Astrocyte (in vitro differentiated cells and primary cell): Measurements from ENCODE around the gene ENTHD1. TPM values are rescaled to one million over a fixed set of nuclear protein-coding genes. Genes with fewer than 3 reads are reported as not detected.
"Not testable (repeated sequence)": the region's sequence is repeated elsewhere in the genome, so short reads cannot be mapped to it uniquely, and the experiment has no call there.

ENCODE experiments used
- DNase-seq: peaks from one replicate; pipeline ENCODE4 v3.0.0-alpha.2; 2010; ENCODE audit warnings: low read depth
- FAIRE-seq: peaks from 2 replicates; lab custom pipeline; 2011; peaks lifted over from hg19 to GRCh38; lab: Jason Lieb, UNC
- H2AFZ ChIP-seq: 2 replicates; pipeline ENCODE4 v1.6.0; 2012; ENCODE audit warnings: low read depth, low read length, inconsistent platforms
- H3K27ac ChIP-seq: 2 replicates; pipeline ENCODE4 v1.5.1; 2011; ENCODE audit warnings: low read depth, low read length, inconsistent platforms
- H3K27me3 ChIP-seq: 2 replicates; pipeline ENCODE4 v1.6.0; 2011; ENCODE audit warnings: low read length, inconsistent platforms; ENCODE audit not compliant: insufficient read depth
- H3K36me3 ChIP-seq: 2 replicates; pipeline ENCODE4 v1.5.1; 2011; ENCODE audit warnings: low read length, inconsistent platforms; ENCODE audit not compliant: insufficient read depth
- H3K4me1 ChIP-seq: 2 replicates; pipeline ENCODE4 v1.5.1; 2011; ENCODE audit warnings: low read length, inconsistent platforms; ENCODE audit not compliant: insufficient read depth
- H3K4me2 ChIP-seq: 2 replicates; pipeline ENCODE4 v1.6.0; 2012; ENCODE audit warnings: low read length, inconsistent platforms
- H3K4me3 ChIP-seq: 2 replicates; pipeline ENCODE4 v1.5.1; 2011; ENCODE audit warnings: low read depth, mild to moderate bottlenecking, low read length, inconsistent platforms; ENCODE audit not compliant: insufficient read depth
- H3K79me2 ChIP-seq: 2 replicates; pipeline ENCODE4 v1.6.0; 2012; ENCODE audit warnings: mild to moderate bottlenecking, low read length, inconsistent platforms; ENCODE audit not compliant: insufficient read depth
- H3K9ac ChIP-seq: 2 replicates; pipeline ENCODE4 v1.6.0; 2012; ENCODE audit warnings: mild to moderate bottlenecking, low read length, inconsistent platforms
- H3K9me3 ChIP-seq: 2 replicates; pipeline ENCODE4 v1.5.1; 2012; ENCODE audit warnings: low read depth, mild to moderate bottlenecking, low read length, inconsistent platforms; ENCODE audit not compliant: insufficient read depth
- H4K20me1 ChIP-seq: 2 replicates; pipeline ENCODE4 v1.6.0; 2012; ENCODE audit warnings: low read length, inconsistent platforms; ENCODE audit not compliant: insufficient read depth
- H3K27ac Mint-ChIP-seq: one replicate; pipeline ENCODE4 v1.8.0; 2021; ENCODE audit warnings: mild to moderate bottlenecking, mixed read lengths; ENCODE audit not compliant: unreplicated experiment
- H3K27me3 Mint-ChIP-seq: one replicate; pipeline ENCODE4 v1.8.0; 2021; ENCODE audit warnings: low read depth, mixed read lengths; ENCODE audit not compliant: unreplicated experiment
- H3K36me3 Mint-ChIP-seq: one replicate; pipeline ENCODE4 v1.8.0; 2021; ENCODE audit warnings: low read depth, mixed read lengths; ENCODE audit not compliant: unreplicated experiment
- H3K4me1 Mint-ChIP-seq: one replicate; pipeline ENCODE4 v1.8.0; 2021; ENCODE audit warnings: low read depth, mixed read lengths; ENCODE audit not compliant: unreplicated experiment
- H3K4me3 Mint-ChIP-seq: one replicate; pipeline ENCODE4 v1.8.0; 2021; ENCODE audit warnings: mild to moderate bottlenecking, moderate library complexity, mixed read lengths; ENCODE audit not compliant: unreplicated experiment
- H3K9me3 Mint-ChIP-seq: one replicate; pipeline ENCODE4 v1.8.0; 2021; ENCODE audit warnings: mild to moderate bottlenecking, mixed read lengths; ENCODE audit not compliant: unreplicated experiment
- EZH2 ChIP-seq: IDR thresholded peaks from 2 replicates; pipeline ENCODE4 v1.6.1; 2012; ENCODE audit warnings: mild to moderate bottlenecking, low read length, inconsistent platforms; ENCODE audit not compliant: insufficient read depth
- total RNA-seq: library from RNA; stranded (reverse); gene quantifications from 2 replicates; pipeline ENCODE4 v1.2.1, GENCODE V29; 2021
- TF ChIP-seq, protein P1 (sequence below): IDR thresholded peaks from 2 replicates; pipeline ENCODE4 v1.5.1; 2011; ENCODE audit warnings: low read depth, mild to moderate bottlenecking, inconsistent platforms, low read length, moderate library complexity; ENCODE audit not compliant: insufficient read depth

ENTHD1 gene
- total RNA-seq, 1 donor from 2014 or later: not detected

DNA sequence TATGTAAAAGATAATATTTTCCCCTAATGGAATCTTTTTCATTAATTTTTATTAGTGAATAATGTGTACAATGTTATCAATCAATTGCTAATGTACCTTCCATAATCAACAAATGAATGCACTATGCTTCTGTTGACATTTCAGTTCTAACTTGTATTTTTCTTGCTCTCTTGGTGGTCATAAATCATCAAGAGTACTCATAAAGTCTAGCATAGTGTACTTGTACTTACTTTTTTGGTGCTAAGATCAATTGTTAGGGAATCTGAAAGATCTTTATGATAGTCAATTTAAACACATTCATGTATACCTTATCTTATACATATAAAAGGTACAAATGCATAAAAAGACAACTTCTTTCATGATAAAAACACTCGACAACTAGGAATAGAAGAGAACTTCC lies 10.5 kb downstream of the ENTHD1 start:
- TF ChIP-seq, protein P1, sequence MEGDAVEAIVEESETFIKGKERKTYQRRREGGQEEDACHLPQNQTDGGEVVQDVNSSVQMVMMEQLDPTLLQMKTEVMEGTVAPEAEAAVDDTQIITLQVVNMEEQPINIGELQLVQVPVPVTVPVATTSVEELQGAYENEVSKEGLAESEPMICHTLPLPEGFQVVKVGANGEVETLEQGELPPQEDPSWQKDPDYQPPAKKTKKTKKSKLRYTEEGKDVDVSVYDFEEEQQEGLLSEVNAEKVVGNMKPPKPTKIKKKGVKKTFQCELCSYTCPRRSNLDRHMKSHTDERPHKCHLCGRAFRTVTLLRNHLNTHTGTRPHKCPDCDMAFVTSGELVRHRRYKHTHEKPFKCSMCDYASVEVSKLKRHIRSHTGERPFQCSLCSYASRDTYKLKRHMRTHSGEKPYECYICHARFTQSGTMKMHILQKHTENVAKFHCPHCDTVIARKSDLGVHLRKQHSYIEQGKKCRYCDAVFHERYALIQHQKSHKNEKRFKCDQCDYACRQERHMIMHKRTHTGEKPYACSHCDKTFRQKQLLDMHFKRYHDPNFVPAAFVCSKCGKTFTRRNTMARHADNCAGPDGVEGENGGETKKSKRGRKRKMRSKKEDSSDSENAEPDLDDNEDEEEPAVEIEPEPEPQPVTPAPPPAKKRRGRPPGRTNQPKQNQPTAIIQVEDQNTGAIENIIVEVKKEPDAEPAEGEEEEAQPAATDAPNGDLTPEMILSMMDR: no peak
- TF ChIP-seq EZH2: no peak
- H3K9me3 ChIP-seq: no peaks in the 10 kb centered on the region
- H3K4me2 ChIP-seq: no peak overlapping the region
- peaks cover 11% of the 10 kb centered on the region for H3K27me3 ChIP-seq
- no peaks in the 10 kb centered on the region for H4K20me1 ChIP-seq
- H3K27ac ChIP-seq: no peak overlapping the region
- no peak for FAIRE-seq
- no peaks in the 10 kb centered on the region for H3K4me1 ChIP-seq
- H3K9ac ChIP-seq: no peak overlapping the region
- H3K27ac Mint-ChIP-seq: no peak overlapping the region
- no peaks in the 10 kb centered on the region for H3K36me3 ChIP-seq
- no peaks in the 10 kb centered on the region for H3K36me3 Mint-ChIP-seq
- peaks cover 3% of the 10 kb centered on the region for H3K27me3 Mint-ChIP-seq
- H2AFZ ChIP-seq: no peak overlapping the region
- no peaks in the 10 kb centered on the region for H3K79me2 ChIP-seq
- H3K9me3 Mint-ChIP-seq: no peaks in the 10 kb centered on the region
- no peak overlapping the region for H3K4me3 ChIP-seq
- no peak overlapping the region for H3K4me3 Mint-ChIP-seq
- no peaks in the 10 kb centered on the region for H3K4me1 Mint-ChIP-seq
- DNase-seq: no peak

GRCh38 chr22:39880722-39881121 lies 12.8 kb downstream of the ENTHD1 start:
- Histone ChIP-seq H3K9ac (no peak overlapping the region), H3K4me1 (no peaks in the 10 kb centered on the region), H4K20me1 (no peaks in the 10 kb centered on the region), H3K4me3 (no peak overlapping the region), H3K27ac (no peak overlapping the region), H3K4me2 (no peak overlapping the region), H3K9me3 (no peaks in the 10 kb centered on the region), H2AFZ (no peak overlapping the region), H3K79me2 (no peaks in the 10 kb centered on the region), H3K36me3 (no peaks in the 10 kb centered on the region), H3K27me3 (peaks cover 11% of the 10 kb centered on the region)
- H3K27me3 Mint-ChIP-seq: peaks cover 3% of the 10 kb centered on the region
- no peak for DNase-seq
- no peaks in the 10 kb centered on the region for H3K4me1 Mint-ChIP-seq
- no peak for FAIRE-seq
- no peaks in the 10 kb centered on the region for H3K36me3 Mint-ChIP-seq
- TF ChIP-seq, protein P1: no peak
- TF ChIP-seq EZH2: no peak
- H3K4me3 Mint-ChIP-seq: no peak overlapping the region
- H3K9me3 Mint-ChIP-seq: no peaks in the 10 kb centered on the region
- no peak overlapping the region for H3K27ac Mint-ChIP-seq

- Histone ChIP-seq H3K79me2 (no peaks in the 10 kb centered on the region), H3K4me3 (no peak overlapping the region), H2AFZ (no peak overlapping the region), H3K4me2 (no peak overlapping the region), H3K27ac (no peak overlapping the region), H3K36me3 (no peaks in the 10 kb centered on the region), H4K20me1 (no peaks in the 10 kb centered on the region), H3K4me1 (no peaks in the 10 kb centered on the region), H3K9me3 (no peaks in the 10 kb centered on the region), H3K27me3 (peaks cover 8% of the 10 kb centered on the region), H3K9ac (no peak overlapping the region)
- no peak for FAIRE-seq
- no peak for TF ChIP-seq EZH2
- TF ChIP-seq, protein P1: no peak
- Mint-ChIP-seq H3K4me3 (no peak overlapping the region), H3K9me3 (no peaks in the 10 kb centered on the region), H3K36me3 (no peaks in the 10 kb centered on the region), H3K4me1 (no peaks in the 10 kb centered on the region), H3K27ac (no peak overlapping the region), H3K27me3 (peaks cover 3% of the 10 kb centered on the region)
- no peak for DNase-seq
These were observed 16.3 kb downstream of the ENTHD1 start for GRCh38 chr22:39877079-39877845.

DNA sequence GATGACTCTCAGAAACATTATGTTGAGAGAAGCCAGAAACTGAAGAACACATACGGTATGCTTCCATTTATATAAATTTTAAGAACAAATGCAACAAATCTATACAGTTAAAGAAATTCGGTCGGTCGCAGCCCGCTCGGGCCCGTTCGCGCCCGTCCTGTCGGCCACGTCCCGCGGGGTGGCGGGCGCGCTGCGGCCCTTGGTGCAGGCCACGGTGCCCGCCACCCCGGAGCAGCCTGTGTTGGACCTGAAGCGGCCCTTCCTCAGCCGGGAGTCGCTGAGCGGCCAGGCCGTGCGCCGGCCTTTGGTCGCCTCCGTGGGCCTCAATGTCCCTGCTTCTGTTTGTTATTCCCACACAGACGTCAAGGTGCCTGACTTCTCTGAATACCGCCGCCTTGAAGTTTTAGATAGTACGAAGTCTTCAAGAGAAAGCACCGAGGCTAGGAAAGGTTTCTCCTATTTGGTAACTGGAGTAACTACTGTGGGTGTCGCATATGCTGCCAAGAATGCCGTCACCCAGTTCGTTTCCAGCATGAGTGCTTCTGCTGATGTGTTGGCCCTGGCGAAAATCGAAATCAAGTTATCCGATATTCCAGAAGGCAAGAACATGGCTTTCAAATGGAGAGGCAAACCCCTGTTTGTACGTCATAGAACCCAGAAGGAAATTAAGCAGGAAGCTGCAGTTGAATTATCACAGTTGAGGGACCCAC lies 18.2 kb downstream of the ENTHD1 start:
- H3K27ac Mint-ChIP-seq, DNase-seq, H4K20me1 ChIP-seq, H3K4me3 ChIP-seq, H3K27ac ChIP-seq, H3K9me3 ChIP-seq, H3K79me2 ChIP-seq, H3K9ac ChIP-seq, H3K4me2 ChIP-seq, H3K4me1 ChIP-seq, H3K27me3 ChIP-seq, H3K4me1 Mint-ChIP-seq, H3K9me3 Mint-ChIP-seq, H2AFZ ChIP-seq, FAIRE-seq, H3K36me3 ChIP-seq, H3K27me3 Mint-ChIP-seq, H3K36me3 Mint-ChIP-seq, H3K4me3 Mint-ChIP-seq: not testable (repeated sequence)
